Spleen (tissue), 11 donors: ENCODE measurements around the gene FBXO9. TPM values are rescaled to one million over a fixed set of nuclear protein-coding genes. Genes with fewer than 3 reads are reported as not detected.

ENCODE experiments used
- DNase-seq: peaks from one replicate; pipeline ENCODE4 v3.0.0-alpha.2; 2020
- H3K27ac ChIP-seq, 8 donors: fragments of 200-600 bp; sonication (generic) in 7 of 8; 1 replicate in 4 of 8; 2 replicates in 4 of 8; pipeline versions ENCODE4 v1.5.0 to v1.8.0; 2016 to 2021; ENCODE audit warnings: inconsistent platforms in 4 of 8, mild to moderate bottlenecking in 4 of 8, moderate library complexity in 1 of 8
- H3K27me3 ChIP-seq, 7 donors: fragments of 200-600 bp; sonication (generic) in 6 of 7; replicated peaks in 1 of 7; 1 replicate in 4 of 7; 2 replicates in 3 of 7; pipeline versions ENCODE4 v1.5.0 to v1.8.0; 2016 to 2021; ENCODE audit warnings: inconsistent platforms in 3 of 7, mild to moderate bottlenecking in 1 of 7
- H3K36me3 ChIP-seq, 6 donors: fragments of 200-600 bp; sonication (generic) in 5 of 6; 1 replicate in 4 of 6; 2 replicates in 2 of 6; pipeline versions ENCODE4 v1.5.0 to v1.8.0; 2016 to 2021; ENCODE audit warnings: inconsistent platforms in 2 of 6
- H3K4me1 ChIP-seq, 6 donors: fragments of 200-600 bp; sonication (generic) in 5 of 6; 1 replicate in 3 of 6; 2 replicates in 3 of 6; pipeline versions ENCODE4 v1.5.0 to v1.8.0; 2016 to 2021; ENCODE audit warnings: inconsistent platforms in 3 of 6
- H3K4me3 ChIP-seq, 8 donors: fragments of 200-600 bp; sonication (generic) in 7 of 8; 1 replicate in 4 of 8; 2 replicates in 4 of 8; pipeline versions ENCODE4 v1.5.0 to v1.8.0; 2016 to 2021; ENCODE audit warnings: inconsistent platforms in 4 of 8, mild to moderate bottlenecking in 4 of 8, moderate library complexity in 2 of 8
- H3K9me3 ChIP-seq, 8 donors: fragments of 200-600 bp; sonication (generic) in 7 of 8; 1 replicate in 4 of 8; 2 replicates in 4 of 8; pipeline versions ENCODE4 v1.5.0 to v1.8.0; 2016 to 2021; ENCODE audit warnings: inconsistent platforms in 4 of 8
- POLR2A ChIP-seq, 3 donors: fragments of 450-650 bp; IDR thresholded peaks; one replicate each; pipeline ENCODE4 v1.5.1; 2017; ENCODE audit warnings: antibody characterized with exemption in 3 of 3, mild to moderate bottlenecking in 1 of 3
- POLR2AphosphoS5 ChIP-seq, 3 donors: sonication (generic); formaldehyde crosslinking; IDR thresholded peaks; one replicate each; pipeline ENCODE4 v1.5.1; 2017; ENCODE audit warnings: antibody characterized with exemption in 3 of 3
- WGBS, 5 donors: extraction: QIAGEN DNeasy Blood & Tissue Kit in 3 of 5; methylation state at CpG; one replicate each; pipeline versions ENCODE4 v1.1.5 to v1.1.7; 2013 to 2018; 5-methylcytosine and 5-hydroxymethylcytosine counted together
- intact Hi-C: fragments of 100-400 bp; cut with DNase I; formaldehyde crosslinking; loops from one replicate; pipeline ENCODE4 v1.15.0; 2023; ENCODE audit warnings: low total_unique reads
- polyA plus RNA-seq, 3 donors: library from polyadenylated mRNA; stranded (reverse); fragments of 200-250 nt; gene quantifications; one replicate each; pipeline ENCODE4 v1.2.1, GENCODE V29; 2013
- total RNA-seq, 7 donors: library from RNA; depleted of rRNA in 3 of 7; stranded (reverse); fragments of >200 nt in 3 of 7; fragmentation: NEBNext Ultra II Directional in 4 of 7; extraction: Animal tissue kit (Norgen Biotek cat#: 25700) in 4 of 7; gene quantifications; one replicate each; pipeline versions ENCODE4 v1.1.0 to v1.2.1, GENCODE V29; 2016 to 2021
- TF ChIP-seq, protein P1 (sequence below), 11 experiments: fragments of 200-600 bp in 7 of 11; fragments of 450-650 bp in 4 of 11; sonication (generic) in 4 of 11; IDR thresholded peaks in 8 of 11; conservative IDR thresholded peaks in 3 of 11; 1 replicate in 7 of 11; 2 replicates in 4 of 11; pipeline versions ENCODE4 v1.4.0 to v1.8.0; 2016 to 2021; ENCODE audit warnings: antibody characterized with exemption in 11 of 11, inconsistent platforms in 4 of 11, mild to moderate bottlenecking in 1 of 11
- donor health status: healthy with polysubstance abuse.
- donor health status: DM: no; HTN: no; CAD: no; lungs with moderate emphysema.
- donor health status: DM: no; HTN: no; CAD: no.
- donor health status: Bipolar disorder and iron deficiency.
- donor health status: healthy.
- donor health status: DM: no; HTN: no; CAD: no.
- donor health status: DM: yes; HTN: yes; CAD: no.

The FBXO9 gene
- total and polyA plus RNA-seq, 10 donors: 21.4 to 115 (median 69.5) TPM

DNA sequence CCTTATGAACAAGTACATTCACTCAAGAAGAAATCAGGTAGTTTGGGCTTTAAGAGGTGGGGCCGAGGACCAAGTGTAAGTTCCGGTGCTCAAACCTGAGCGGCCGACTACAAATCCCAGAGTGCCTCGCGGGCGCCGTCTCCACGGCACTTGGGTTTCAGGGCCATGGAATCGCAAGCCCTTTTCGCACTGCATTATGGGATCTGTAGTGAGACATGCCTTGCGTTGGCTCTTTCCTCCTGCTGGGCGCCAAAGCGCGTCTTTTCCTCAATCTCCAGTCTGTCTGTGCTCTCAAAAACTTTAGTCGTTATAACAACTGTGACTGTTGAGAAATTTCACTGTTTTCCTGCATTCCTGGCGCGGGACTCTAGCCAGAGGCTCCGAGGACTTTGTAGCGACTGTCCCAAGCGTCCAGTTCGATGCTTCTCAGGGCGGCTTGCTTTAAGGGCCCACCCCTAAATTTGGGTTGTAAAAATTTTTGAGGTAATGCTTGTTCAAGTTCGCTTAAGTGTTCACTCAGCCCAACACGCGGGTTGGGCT is 408 bp upstream of the FBXO9 start:
- Histone ChIP-seq H3K36me3 (no peaks in the 10 kb centered on the region), H3K9me3 (no peaks in the 10 kb centered on the region), H3K4me1 (peaks cover 35 to 80% (median 65%) of the 10 kb centered on the region in 6 donors), H3K4me3 (peak overlapping the region; percentile 86 to 99 (median 92)), H3K27me3 (no peaks in the 10 kb centered on the region), H3K27ac (peak overlapping the region; percentile 88 to 98 (median 95))
- peak; percentile 99 for DNase-seq
- intact Hi-C loops: no loop called here
- TF ChIP-seq, protein P1, sequence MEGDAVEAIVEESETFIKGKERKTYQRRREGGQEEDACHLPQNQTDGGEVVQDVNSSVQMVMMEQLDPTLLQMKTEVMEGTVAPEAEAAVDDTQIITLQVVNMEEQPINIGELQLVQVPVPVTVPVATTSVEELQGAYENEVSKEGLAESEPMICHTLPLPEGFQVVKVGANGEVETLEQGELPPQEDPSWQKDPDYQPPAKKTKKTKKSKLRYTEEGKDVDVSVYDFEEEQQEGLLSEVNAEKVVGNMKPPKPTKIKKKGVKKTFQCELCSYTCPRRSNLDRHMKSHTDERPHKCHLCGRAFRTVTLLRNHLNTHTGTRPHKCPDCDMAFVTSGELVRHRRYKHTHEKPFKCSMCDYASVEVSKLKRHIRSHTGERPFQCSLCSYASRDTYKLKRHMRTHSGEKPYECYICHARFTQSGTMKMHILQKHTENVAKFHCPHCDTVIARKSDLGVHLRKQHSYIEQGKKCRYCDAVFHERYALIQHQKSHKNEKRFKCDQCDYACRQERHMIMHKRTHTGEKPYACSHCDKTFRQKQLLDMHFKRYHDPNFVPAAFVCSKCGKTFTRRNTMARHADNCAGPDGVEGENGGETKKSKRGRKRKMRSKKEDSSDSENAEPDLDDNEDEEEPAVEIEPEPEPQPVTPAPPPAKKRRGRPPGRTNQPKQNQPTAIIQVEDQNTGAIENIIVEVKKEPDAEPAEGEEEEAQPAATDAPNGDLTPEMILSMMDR (IDR thresholded peaks at IDR 0.05 in 8 of 11, conservative IDR thresholded peaks at IDR 0.05 in 3 of 11): peak in 5 of 11 experiments; percentile 11 to 48 (median 33)
- peak in 2 of 3 donors; percentile 4 to 77 for TF ChIP-seq POLR2AphosphoS5 (IDR thresholded peaks at IDR 0.05)
- TF ChIP-seq POLR2A (IDR thresholded peaks at IDR 0.05): peak in 1 of 3 donors; percentile 4
- 0% methylated on average over 26 of the region's 26 CpGs for WGBS, 5 donors

DNA sequence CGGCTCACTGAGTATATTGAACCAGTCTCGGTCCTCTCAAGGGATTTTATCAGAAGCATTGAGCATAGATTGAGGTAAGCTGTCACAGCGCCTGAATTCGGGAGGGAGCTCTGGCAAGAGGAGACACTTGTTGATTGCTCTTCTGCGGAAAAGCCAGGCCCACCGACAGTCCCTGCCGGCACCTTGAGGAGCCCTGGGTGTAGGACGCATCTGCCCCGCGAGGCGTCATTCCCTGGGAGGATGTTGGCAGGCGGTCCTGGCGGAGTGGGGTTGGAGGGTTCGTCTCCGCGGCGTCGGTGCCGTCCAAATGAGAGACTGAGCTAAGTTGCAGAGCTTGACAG is 843 bp downstream of the FBXO9 start:
- H3K4me3 ChIP-seq: peak overlapping the region; percentile 86 to 99 (median 92)
- H3K27ac ChIP-seq: peak overlapping the region; percentile 88 to 98 (median 95)
- no peaks in the 10 kb centered on the region for H3K27me3 ChIP-seq
- no peaks in the 10 kb centered on the region for H3K9me3 ChIP-seq
- DNase-seq: peak; percentile 89
- H3K36me3 ChIP-seq: peaks cover 0 to 3% (median 0%) of the 10 kb centered on the region in 6 donors
- 1 to 4% (median 3%) methylated on average over 16 to 19 of the region's 19 CpGs for WGBS, 5 donors
- H3K4me1 ChIP-seq: peaks cover 27 to 78% (median 55%) of the 10 kb centered on the region in 6 donors
- no peak for TF ChIP-seq POLR2A (IDR thresholded peaks at IDR 0.05)
- peak in 2 of 3 donors; percentile 23 to 63 for TF ChIP-seq POLR2AphosphoS5 (IDR thresholded peaks at IDR 0.05)
- intact Hi-C loops: no loop called here

DNA sequence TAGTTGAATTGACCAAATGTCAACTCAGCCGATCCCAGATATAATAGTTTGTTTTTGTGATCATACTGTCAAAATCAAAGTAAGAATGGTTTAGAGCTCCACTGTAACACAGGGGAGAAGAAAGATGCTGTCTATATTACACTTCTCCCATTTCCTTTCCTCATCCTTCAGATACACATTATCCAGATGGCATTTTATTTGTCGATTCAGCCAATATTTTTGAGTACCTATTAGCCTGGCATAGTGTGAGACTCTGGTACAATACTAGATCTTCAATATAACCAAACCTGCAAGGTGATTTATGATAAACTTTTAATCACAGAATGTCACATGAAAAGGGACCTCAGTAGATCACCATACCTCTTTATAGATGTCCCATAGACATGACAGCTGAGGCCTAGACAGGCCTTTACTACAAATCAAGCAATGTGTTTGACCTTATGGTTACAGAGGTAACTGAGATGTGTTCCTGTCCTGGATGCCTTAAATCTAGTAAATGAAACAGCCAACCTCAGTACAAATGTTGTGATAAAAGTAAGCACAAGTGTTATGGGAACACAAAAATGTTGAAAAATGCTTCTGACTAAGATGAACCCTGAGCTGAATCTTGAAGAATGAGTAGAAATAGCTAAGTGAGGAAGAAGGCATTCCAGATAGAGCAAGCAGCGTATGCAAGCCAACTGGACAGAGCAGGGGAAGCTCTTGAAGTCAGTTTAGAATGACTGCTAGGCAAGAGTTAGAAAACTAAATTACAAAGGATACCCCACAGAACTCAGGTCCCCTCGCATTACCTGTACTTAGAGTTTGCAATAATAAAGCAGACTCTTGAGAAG is 1.9 kb downstream of the FBXO9 start:
- Histone ChIP-seq H3K27ac (peak overlapping the region in 6 of 8 donors; percentile 16 to 97 (median 78)), H3K27me3 (no peaks in the 10 kb centered on the region), H3K9me3 (no peaks in the 10 kb centered on the region), H3K4me1 (peaks cover 25 to 80% (median 52%) of the 10 kb centered on the region in 6 donors), H3K36me3 (peaks cover 0 to 13% (median under 1%) of the 10 kb centered on the region in 6 donors), H3K4me3 (peak overlapping the region in 3 of 8 donors; percentile 86 to 96 (median 91))
- 75 to 90% (median 82%) methylated on average over 4 of the region's 4 CpGs for WGBS, 5 donors
- intact Hi-C loops: no loop called here
- TF ChIP-seq POLR2A (IDR thresholded peaks at IDR 0.05): no peak
- DNase-seq: no peak

DNA sequence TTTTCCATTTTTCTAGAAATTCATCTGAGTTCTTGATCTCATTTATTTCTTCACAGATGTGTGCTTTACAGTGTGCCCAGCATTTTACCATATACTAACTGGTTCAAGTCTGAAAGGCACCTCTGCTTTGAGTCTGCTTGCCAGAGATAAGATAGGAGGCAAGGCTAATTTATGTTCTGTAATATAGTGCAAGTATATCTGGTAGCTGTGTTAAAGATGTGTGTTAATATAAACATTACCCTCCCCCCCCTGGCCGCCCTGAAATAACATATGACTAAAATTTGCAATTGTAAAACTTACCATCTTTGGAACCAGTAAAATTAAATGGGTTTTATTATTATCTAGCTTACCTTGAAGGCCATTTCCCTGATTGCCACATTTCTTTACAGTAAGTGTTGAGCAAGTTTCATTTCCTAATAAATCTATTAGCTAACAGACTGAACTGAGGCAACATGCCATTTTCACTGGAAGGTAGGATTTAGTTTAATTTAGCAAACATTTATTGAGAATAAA is 2.7 kb downstream of the FBXO9 start:
- no peak for DNase-seq
- Histone ChIP-seq H3K4me1 (peaks cover 22 to 73% (median 44%) of the 10 kb centered on the region in 6 donors), H3K27me3 (no peaks in the 10 kb centered on the region), H3K9me3 (no peaks in the 10 kb centered on the region), H3K4me3 (peak overlapping the region in 1 of 8 donors; percentile 4), H3K27ac (peak overlapping the region in 6 of 8 donors; percentile 16 to 97 (median 78)), H3K36me3 (peaks cover 0 to 22% (median 7%) of the 10 kb centered on the region in 6 donors)
- no peak for TF ChIP-seq POLR2AphosphoS5 (IDR thresholded peaks at IDR 0.05)
- TF ChIP-seq, protein P1 (IDR thresholded peaks at IDR 0.05 in 8 of 11, conservative IDR thresholded peaks at IDR 0.05 in 3 of 11): no peak
- TF ChIP-seq POLR2A (IDR thresholded peaks at IDR 0.05): no peak
- intact Hi-C loops: no loop called here
- 55 to 81% (median 77%) methylated on average over 1 of the region's 1 CpG for WGBS, 5 donors
